ENCODE measurements around the gene SHPK. TPM values are rescaled to one million over a fixed set of nuclear protein-coding genes. Genes with fewer than 3 reads are reported as not detected.

Gene SHPK
- total RNA-seq, 2 donors from 2014 or later, result 35.2 to 46.4 TPM

- TF ChIP-seq CTCF (conservative IDR thresholded peaks at IDR 0.05), result no peak
- Histone ChIP-seq H3K27me3 (ENCODE audit: control insufficient read depth, insufficient read depth, low read length, poor library complexity, severe bottlenecking) (no peaks in the 10 kb centered on the region), H3K36me3 (ENCODE audit: control insufficient read depth, insufficient read depth, low read length) (peaks cover 30% of the 10 kb centered on the region), H3K27ac (ENCODE audit: low read depth, low read length) (no peak overlapping the region), H3K4me3 (ENCODE audit: low read length) (no peak overlapping the region), H3K4me1 (ENCODE audit: control insufficient read depth, insufficient read depth, low read length) (peaks cover 4% of the 10 kb centered on the region), H3K9me3 (ENCODE audit: control insufficient read depth, low read length) (no peaks in the 10 kb centered on the region), H3K9ac (ENCODE audit: extremely low read depth, low read length, poor library complexity, severe bottlenecking) (no peak overlapping the region)
- DNase-seq, result no peak
- Mint-ChIP-seq H3K27me3 (ENCODE audit: insufficient read depth) (no peaks in the 10 kb centered on the region), H3K36me3 (ENCODE audit: low read depth) (peaks cover 46% of the 10 kb centered on the region), H3K4me1 (peaks cover 8% of the 10 kb centered on the region), H3K9me3 (no peaks in the 10 kb centered on the region), H3K27ac (no peak overlapping the region), H3K4me3 (no peak overlapping the region)
- WGBS, 2 experiments (ENCODE audit: insufficient coverage in 1 of 2, insufficient read length in 1 of 2), result 93 to 100% methylated on average over 4 of the region's 4 CpGs
Observed at GRCh38 chr17:3643889-3644349, 7.9 kb upstream of the SHPK start.

DNA sequence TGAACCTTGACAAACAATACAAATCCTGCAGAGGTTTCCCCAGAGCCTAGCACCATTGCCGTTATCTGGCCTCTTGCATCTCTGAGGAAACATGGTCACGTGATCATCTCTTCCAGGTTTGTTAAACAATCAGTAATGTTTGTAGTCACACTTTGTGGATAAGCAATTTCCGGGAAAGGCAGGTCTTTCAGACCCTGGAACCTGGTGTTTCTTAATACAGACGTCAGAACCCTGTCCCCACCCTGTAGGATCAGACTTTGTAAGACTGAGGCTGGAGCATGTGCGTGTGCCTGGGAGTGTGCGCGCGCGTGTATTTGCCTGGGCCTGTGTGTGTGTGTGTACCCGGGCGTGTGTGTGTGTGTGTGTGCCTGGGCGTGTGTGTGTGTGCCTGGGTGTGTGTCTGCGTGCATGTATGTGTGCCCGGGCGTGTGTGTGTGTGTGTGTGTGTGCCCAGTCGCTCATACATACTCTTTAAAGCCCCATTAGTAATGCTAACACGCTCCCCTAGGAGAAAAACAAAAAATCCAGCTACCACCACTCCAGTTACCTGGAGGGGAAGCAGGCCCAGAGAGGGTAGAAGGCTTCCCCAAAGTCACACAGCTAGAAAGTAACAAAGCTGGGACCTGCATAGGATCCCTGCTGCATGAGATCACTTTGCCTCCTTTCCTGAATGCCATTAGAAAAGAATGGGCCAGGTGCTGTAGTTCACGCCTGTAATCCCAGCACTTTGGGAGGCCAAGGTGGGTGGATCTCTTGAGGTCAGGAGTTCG, 5.9 kb upstream of the SHPK start:
- no peak overlapping the region for H3K4me3 Mint-ChIP-seq
- H3K36me3 ChIP-seq (ENCODE audit: control insufficient read depth, insufficient read depth, low read length), result peaks cover 24% of the 10 kb centered on the region
- no peak overlapping the region for H3K27ac ChIP-seq (ENCODE audit: low read depth, low read length)
- no peaks in the 10 kb centered on the region for H3K27me3 ChIP-seq (ENCODE audit: control insufficient read depth, insufficient read depth, low read length, poor library complexity, severe bottlenecking)
- no peak for DNase-seq
- 86 to 94% methylated on average over 6 to 10 of the region's 19 CpGs for WGBS, 2 experiments (ENCODE audit: insufficient coverage in 1 of 2, insufficient read length in 1 of 2)
- H3K4me3 ChIP-seq (ENCODE audit: low read length), result no peak overlapping the region
- H3K9ac ChIP-seq (ENCODE audit: extremely low read depth, low read length, poor library complexity, severe bottlenecking), result no peak overlapping the region
- no peaks in the 10 kb centered on the region for H3K9me3 ChIP-seq (ENCODE audit: control insufficient read depth, low read length)
- no peaks in the 10 kb centered on the region for H3K9me3 Mint-ChIP-seq
- H3K36me3 Mint-ChIP-seq (ENCODE audit: low read depth), result peaks cover 40% of the 10 kb centered on the region
- no peaks in the 10 kb centered on the region for H3K27me3 Mint-ChIP-seq (ENCODE audit: insufficient read depth)
- TF ChIP-seq CTCF (conservative IDR thresholded peaks at IDR 0.05), result no peak
- peaks cover 9% of the 10 kb centered on the region for H3K4me1 ChIP-seq (ENCODE audit: control insufficient read depth, insufficient read depth, low read length)
- H3K27ac Mint-ChIP-seq, result peak overlapping the region; percentile 26
- peaks cover 14% of the 10 kb centered on the region for H3K4me1 Mint-ChIP-seq

GRCh38 chr17:3641014-3641413, 5.0 kb upstream of the SHPK start:
- Histone ChIP-seq H3K4me1 (ENCODE audit: control insufficient read depth, insufficient read depth, low read length) (peaks cover 9% of the 10 kb centered on the region), H3K27me3 (ENCODE audit: control insufficient read depth, insufficient read depth, low read length, poor library complexity, severe bottlenecking) (no peaks in the 10 kb centered on the region), H3K4me3 (ENCODE audit: low read length) (no peak overlapping the region), H3K9ac (ENCODE audit: extremely low read depth, low read length, poor library complexity, severe bottlenecking) (no peak overlapping the region), H3K27ac (ENCODE audit: low read depth, low read length) (no peak overlapping the region), H3K36me3 (ENCODE audit: control insufficient read depth, insufficient read depth, low read length) (peaks cover 24% of the 10 kb centered on the region), H3K9me3 (ENCODE audit: control insufficient read depth, low read length) (no peaks in the 10 kb centered on the region)
- WGBS, 2 experiments (ENCODE audit: insufficient coverage in 1 of 2, insufficient read length in 1 of 2), result 80 to 86% methylated on average over 1 to 3 of the region's 3 CpGs
- DNase-seq, result no peak
- peaks cover 40% of the 10 kb centered on the region for H3K36me3 Mint-ChIP-seq (ENCODE audit: low read depth)
- peak overlapping the region; percentile 26 for H3K27ac Mint-ChIP-seq
- no peaks in the 10 kb centered on the region for H3K27me3 Mint-ChIP-seq (ENCODE audit: insufficient read depth)
- no peak overlapping the region for H3K4me3 Mint-ChIP-seq
- H3K4me1 Mint-ChIP-seq, result peaks cover 14% of the 10 kb centered on the region
- H3K9me3 Mint-ChIP-seq, result no peaks in the 10 kb centered on the region
- no peak for TF ChIP-seq CTCF (conservative IDR thresholded peaks at IDR 0.05)
